Fibroblast of villous mesenchyme (primary cell): Measurements from ENCODE around the gene XYLT1. TPM values are rescaled to one million over a fixed set of nuclear protein-coding genes. Genes with fewer than 3 reads are reported as not detected.

Experiments
- DNase-seq: peaks from one replicate; pipeline ENCODE4 v3.0.0-alpha.2; 2010; ENCODE audit warnings: low read depth
- H3K4me3 ChIP-seq: 2 replicates; pipeline ENCODE4 v1.5.1; 2011; ENCODE audit warnings: low read depth, mild to moderate bottlenecking, low read length
- total RNA-seq: library from RNA; depleted of rRNA; stranded (reverse); fragments of >200 nt; gene quantifications from 2 replicates; pipeline ENCODE4 v1.2.3, GENCODE V29; 2012
- TF ChIP-seq, protein P1 (sequence below): IDR thresholded peaks from 2 replicates; pipeline ENCODE4 v1.5.1; 2012; ENCODE audit warnings: low read depth, mild to moderate bottlenecking, low read length; ENCODE audit not compliant: insufficient read depth

XYLT1 gene
- total RNA-seq, 1 donor = 2.6 TPM

DNA sequence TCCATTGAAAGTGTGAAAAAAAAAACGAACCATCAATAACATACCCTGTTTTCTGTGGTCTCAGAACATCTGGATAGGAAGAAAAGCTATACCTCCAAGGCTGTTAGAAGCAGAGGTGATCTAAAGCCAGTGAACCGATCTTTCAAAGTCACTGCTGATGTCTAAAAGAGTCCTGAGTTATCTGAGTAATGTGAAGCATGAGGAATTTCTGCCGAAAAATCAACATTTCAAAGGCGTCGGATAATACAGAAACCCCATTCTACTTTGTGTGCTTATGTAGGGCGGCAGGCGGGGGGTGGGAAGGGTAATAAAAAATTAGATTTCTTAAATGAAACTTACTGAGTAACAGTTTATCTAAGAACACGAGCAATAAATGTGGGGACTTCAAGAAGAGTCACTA is 3.9 kb downstream of the XYLT1 start:
- DNase-seq = no peak
- TF ChIP-seq, protein P1, sequence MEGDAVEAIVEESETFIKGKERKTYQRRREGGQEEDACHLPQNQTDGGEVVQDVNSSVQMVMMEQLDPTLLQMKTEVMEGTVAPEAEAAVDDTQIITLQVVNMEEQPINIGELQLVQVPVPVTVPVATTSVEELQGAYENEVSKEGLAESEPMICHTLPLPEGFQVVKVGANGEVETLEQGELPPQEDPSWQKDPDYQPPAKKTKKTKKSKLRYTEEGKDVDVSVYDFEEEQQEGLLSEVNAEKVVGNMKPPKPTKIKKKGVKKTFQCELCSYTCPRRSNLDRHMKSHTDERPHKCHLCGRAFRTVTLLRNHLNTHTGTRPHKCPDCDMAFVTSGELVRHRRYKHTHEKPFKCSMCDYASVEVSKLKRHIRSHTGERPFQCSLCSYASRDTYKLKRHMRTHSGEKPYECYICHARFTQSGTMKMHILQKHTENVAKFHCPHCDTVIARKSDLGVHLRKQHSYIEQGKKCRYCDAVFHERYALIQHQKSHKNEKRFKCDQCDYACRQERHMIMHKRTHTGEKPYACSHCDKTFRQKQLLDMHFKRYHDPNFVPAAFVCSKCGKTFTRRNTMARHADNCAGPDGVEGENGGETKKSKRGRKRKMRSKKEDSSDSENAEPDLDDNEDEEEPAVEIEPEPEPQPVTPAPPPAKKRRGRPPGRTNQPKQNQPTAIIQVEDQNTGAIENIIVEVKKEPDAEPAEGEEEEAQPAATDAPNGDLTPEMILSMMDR = no peak
- H3K4me3 ChIP-seq = no peak overlapping the region

DNA sequence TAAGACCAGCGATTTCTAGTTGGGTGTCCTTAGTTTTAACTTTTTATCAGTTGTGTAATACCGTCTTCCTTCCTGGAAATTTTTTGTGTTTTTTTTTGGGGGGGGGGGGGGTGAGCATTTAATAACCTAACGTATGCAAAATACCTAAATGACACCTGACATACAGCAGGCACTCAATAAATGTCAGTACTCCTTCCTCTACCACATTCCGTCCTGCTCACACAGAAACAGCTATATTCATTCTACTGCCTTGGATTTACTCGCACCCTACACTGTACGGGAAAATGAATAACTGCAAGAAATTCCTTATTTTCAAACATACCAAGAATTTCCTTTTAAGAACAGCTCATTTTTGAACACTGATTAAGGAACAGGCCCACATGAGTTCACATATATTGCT is 5.3 kb downstream of the XYLT1 start:
- H3K4me3 ChIP-seq = no peak overlapping the region
- TF ChIP-seq, protein P1 = no peak
- DNase-seq = peak; percentile 50

DNA sequence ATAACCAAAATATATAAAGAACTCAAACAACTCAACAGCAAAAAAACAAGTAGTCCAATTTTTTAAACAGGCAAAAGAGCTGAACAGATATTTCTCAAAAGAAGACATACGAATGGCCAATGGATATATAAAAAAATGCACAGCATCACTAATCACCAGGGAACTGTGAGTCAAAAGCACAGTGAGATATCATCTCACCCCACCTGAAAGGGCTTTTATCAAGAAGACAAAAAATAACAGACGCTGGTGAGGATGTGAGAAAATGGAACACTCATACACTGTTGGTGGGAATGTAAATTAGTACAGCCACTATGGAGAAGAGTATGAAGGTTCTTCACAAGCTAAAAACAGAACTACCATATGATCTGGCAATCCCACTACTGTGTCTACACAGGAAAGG is 7.4 kb downstream of the XYLT1 start:
- no peak for DNase-seq
- H3K4me3 ChIP-seq = no peak overlapping the region
- TF ChIP-seq, protein P1 = no peak

DNA sequence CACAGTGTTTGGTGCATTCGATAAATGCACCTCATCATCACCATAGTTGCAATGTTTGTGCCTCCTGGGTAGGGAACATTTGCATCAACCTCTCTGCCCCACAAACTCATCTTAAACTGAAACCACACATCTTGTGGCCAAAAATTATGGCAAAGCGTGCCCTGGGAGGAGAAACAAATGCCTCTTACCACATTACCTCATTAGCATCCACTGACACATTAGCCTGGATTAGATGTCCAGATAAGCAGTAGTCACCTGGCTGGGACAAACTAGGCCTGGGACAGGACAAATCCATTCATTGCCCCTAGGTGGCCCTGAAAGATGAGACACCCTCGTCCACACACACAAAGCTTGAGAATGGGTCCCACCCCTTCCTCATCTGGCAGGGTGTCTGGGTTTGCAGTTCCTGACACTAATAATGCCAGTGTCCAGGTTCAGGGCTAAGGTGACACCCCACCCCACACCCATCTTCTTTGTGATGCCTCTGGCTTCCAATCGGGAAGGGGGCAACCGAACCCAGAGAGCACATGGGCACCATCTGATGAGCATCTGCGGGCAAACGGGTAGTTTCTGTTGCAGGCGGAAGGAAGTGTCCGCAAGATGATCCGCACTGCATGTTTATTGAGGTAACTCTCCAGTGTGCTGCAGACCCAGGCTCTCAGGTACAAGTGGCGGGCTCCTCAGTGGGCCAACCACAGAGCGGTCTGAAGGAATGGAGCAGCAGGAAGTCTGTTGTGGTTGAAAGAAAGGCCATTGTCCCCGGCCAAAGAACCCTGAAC is 8.6 kb downstream of the XYLT1 start:
- no peak overlapping the region for H3K4me3 ChIP-seq
- TF ChIP-seq, protein P1 = no peak
- DNase-seq = no peak

DNA sequence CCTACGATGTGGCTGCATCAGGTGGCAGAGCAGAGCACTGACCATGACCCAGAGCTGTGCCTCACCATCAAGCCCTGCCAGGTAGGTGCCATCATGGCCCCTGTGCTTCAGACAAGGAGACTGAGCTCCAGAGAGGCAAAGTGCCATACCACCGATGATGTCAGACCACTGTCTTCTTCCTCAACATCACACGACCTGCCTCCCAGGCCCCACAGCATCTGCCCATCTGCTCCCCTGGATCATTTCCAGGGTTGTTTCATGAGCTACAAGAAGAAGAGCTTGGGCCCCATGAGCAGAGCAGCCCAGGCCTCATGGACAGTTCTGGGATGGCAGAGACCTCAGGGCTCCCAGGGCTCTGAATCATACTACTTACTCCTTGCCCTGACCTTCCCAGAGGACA is 9.9 kb downstream of the XYLT1 start:
- DNase-seq = no peak
- no peak overlapping the region for H3K4me3 ChIP-seq
- TF ChIP-seq, protein P1 = no peak

DNA sequence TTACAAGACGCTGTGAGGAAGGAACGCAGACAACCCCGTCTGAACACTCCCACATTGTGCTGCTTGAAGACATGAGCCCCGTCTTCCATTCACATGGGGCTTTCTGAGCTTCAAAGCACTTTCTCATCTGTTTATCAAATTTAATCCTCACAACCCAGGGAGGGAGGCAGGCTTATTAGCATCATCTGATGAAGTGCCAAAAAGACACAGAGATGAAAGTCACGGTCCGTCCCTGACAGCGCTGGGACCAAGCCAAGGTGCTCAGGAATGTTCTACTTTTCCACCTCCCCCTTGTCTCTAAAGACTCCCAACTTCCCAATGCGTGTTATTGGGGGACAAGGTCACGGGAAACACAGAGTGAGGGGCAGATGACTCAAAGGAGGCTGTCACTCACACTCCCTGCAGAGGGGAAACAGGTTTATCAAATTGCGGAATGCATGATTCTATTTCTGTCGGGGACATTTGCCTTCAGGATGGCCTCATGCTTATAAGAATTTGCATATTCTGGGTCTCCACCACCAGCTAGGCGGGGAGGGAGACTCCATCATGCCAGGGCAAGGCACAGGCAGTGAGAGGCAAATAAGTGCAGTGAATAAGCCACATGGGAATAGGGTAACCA is 10.7 kb downstream of the XYLT1 start:
- no peak for DNase-seq
- TF ChIP-seq, protein P1 = no peak
- H3K4me3 ChIP-seq = no peak overlapping the region

DNA sequence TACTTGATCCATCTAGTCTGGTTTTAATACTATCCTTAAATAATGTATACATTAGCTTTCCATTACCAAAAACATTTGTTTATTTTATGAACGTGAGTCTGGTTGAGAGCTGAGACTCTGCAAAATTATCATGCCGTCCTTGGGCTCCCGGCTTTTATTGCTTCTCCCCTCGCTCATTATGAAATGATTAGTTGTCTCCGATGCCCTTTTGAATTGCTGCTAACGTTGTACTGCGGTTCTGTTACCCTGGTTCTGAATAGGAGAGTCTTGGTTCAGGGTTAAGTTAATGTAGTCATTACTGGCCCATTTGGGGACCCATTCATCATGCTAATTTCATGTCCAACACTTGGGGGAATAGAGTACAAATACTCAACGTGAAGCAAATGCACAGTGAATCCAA is 12.8 kb downstream of the XYLT1 start:
- TF ChIP-seq, protein P1 = no peak
- no peak for DNase-seq
- no peak overlapping the region for H3K4me3 ChIP-seq
